ENCODE data around the gene GSK3A.

GSK3A gene

DNA sequence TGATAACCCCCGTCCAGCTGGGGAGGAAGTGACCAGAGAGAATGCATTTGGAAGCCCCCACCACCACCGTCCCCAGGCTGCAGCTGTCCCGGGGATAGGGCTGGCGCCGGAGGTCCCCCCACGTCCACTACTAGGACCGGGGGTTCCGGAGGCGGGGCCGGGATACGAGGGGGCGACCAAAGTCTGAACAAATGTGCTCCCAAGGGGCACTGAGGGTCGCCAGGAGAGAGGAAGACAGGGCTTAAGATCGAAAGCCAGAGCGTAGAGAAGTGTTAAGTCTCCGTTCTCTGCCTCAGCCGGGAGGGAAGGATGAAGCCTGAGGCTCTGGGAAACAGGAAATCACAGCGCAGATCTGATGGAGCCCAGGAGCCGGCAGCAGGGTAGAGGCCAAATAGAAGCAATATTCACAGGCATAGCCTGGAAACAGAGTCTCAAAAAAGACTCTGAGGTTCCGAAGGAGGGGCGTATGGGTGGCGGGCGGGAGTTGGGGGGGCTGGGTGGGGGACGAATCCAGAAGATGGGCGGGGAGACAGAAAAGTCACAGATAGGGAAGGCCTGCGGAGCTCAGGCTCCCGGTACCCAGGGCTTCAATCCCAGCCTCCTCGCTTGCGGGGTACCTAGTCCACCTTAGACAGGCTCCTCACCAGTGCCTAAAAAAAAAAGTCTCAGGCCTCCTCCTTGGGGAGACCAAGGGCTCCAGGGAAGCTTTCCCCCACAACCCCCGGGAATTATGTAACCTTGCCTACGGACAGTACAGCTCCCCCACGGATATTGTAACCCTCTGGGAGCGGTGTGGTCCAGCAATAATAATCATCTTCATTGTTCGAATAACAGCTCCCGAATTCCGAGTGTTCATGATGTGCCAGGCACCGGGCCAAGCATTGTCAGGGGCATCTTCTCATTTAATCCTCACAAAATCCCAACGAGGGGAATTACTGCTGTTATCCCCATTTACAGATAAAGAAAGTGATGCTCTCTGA, 13.7 kb upstream of the GSK3A start:
- FAIRE-seq, result no peak
- DNase-seq (ENCODE audit: insufficient read length, low spot score), result no peak
- TF ChIP-seq SPI1 (IDR thresholded peaks at IDR 0.05; ENCODE audit: low read depth, low read length) (0 out of 2 replicates have a peak, but pooled peaks have one; percentile 15), TAF1 (IDR thresholded peaks at IDR 0.05; ENCODE audit: low read depth, low read length) (no peak)

DNA sequence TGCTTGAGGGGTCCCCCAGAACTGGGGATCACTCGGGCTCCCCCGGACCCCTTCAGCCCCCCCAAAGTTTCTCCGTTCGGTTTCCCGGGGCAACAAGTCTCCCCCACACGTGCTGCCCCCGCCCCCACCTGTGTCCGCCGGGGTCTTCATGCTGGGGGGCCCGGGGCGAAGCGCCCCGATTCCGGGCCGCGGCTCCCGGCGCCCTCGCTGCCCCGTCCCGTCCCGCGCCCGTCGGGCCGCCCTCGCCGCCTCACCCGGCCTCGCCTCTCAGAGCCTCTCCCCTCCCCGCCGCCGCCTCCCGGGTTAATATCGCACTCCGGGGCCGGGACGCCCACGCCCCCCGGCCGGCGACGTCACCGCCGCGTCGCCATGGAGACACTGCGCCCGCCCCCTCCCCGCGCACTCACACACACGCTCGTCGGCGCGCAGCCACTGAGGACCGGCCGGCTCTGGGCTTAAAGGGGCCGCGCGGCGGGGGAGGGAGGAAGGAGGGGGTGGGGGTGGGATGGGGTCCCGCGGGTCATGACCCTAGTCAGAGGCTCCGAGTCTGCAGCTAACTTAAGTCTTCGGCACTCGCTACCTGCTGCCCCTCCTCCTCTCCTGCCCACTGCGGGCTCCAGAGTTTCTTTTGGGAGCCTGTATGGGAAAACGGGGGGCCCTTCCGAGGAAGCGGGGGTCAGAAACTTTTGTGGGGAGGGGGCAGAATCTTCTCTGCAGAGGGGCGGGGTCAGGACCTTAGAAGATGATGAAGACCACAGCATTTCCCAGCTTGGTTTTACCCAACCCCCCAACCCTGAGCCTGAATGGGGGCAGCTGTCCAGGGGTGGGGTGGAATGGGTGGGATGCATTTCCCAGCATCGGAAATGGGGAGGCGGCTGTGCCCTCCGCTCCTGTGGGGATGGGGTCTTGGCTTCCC, 12.7 kb upstream of the GSK3A start, which contains the start of gene ERF:
ERF (minus strand) TSS at position 279 of the 916 bp plus-strand sequence; CDS start at position 150, 129 bp downstream.
- peak; percentile 99 for FAIRE-seq
- peak; percentile 43 for TF ChIP-seq PAX5 (IDR thresholded peaks at IDR 0.05; ENCODE audit: insufficient read depth, low read length, severe bottlenecking)
- TF ChIP-seq SPI1 (IDR thresholded peaks at IDR 0.05; ENCODE audit: low read depth, low read length), result no peak
- peak; percentile 43; the same call in 1 of the 2 replicates for TF ChIP-seq POLR2A (IDR thresholded peaks at IDR 0.05; ENCODE audit: low read depth, low read length)
- no peak for TF ChIP-seq POU2F2 (IDR thresholded peaks at IDR 0.05; ENCODE audit: low read depth, low read length)
- TF ChIP-seq TAF1 (IDR thresholded peaks at IDR 0.05; ENCODE audit: low read depth, low read length), result no peak
- TF ChIP-seq POLR2AphosphoS5 (IDR thresholded peaks at IDR 0.05; ENCODE audit: low read depth, low read length), result no peak

DNA sequence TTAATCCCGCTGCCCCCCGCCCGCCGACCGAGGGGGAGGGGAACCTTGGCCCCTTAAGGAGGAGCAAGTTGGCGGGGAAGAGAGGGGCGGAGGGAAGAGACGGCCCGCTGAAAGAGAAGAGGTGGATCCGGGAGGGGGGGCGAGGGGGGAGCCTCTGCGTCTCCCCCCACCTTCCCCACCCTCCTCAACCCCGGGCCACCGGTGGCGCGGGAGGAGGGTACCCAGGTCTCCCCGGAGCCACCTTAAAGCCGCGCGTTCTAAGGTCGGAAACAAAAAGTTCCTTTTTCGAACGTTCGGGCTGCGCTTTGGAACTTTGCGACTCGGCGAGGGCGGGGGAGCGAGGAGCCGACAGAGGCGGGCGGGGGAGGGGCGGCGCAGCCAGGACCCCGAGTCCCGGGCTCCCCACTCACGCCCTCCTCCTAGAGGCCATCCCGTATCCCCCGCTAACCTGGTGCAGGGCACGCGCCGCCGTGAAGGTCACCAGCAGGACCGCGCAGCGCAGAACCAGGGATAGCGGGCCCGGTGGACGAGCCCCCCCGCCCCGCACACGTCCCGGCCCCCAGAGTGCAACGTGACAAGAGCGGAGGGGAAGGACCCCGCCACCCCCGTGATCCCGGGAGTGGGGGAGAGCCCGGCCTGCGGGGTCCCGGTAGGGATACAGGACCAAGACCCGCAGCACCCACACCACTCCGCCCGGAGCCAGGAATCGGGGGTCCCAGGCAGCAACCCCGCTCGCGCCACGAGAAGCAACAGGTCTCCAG, 11.9 kb upstream of the GSK3A start:
- TF ChIP-seq POLR2A (IDR thresholded peaks at IDR 0.05; ENCODE audit: low read depth, low read length) (no peak), POU2F2 (IDR thresholded peaks at IDR 0.05; ENCODE audit: low read depth, low read length) (no peak), POLR2AphosphoS5 (IDR thresholded peaks at IDR 0.05; ENCODE audit: low read depth, low read length) (no peak), PAX5 (IDR thresholded peaks at IDR 0.05; ENCODE audit: insufficient read depth, low read length, severe bottlenecking) (no peak), SPI1 (IDR thresholded peaks at IDR 0.05; ENCODE audit: low read depth, low read length) (no peak), TAF1 (IDR thresholded peaks at IDR 0.05; ENCODE audit: low read depth, low read length) (no peak)
- peak; percentile 77 for FAIRE-seq
- peak; percentile 65 for DNase-seq (ENCODE audit: insufficient read length, low spot score)

More for the DNA sequence above, 12.7 kb upstream of the GSK3A start, which contains the start of gene ERF:
- peak; percentile 98 for DNase-seq (ENCODE audit: insufficient read length, low spot score)

DNA sequence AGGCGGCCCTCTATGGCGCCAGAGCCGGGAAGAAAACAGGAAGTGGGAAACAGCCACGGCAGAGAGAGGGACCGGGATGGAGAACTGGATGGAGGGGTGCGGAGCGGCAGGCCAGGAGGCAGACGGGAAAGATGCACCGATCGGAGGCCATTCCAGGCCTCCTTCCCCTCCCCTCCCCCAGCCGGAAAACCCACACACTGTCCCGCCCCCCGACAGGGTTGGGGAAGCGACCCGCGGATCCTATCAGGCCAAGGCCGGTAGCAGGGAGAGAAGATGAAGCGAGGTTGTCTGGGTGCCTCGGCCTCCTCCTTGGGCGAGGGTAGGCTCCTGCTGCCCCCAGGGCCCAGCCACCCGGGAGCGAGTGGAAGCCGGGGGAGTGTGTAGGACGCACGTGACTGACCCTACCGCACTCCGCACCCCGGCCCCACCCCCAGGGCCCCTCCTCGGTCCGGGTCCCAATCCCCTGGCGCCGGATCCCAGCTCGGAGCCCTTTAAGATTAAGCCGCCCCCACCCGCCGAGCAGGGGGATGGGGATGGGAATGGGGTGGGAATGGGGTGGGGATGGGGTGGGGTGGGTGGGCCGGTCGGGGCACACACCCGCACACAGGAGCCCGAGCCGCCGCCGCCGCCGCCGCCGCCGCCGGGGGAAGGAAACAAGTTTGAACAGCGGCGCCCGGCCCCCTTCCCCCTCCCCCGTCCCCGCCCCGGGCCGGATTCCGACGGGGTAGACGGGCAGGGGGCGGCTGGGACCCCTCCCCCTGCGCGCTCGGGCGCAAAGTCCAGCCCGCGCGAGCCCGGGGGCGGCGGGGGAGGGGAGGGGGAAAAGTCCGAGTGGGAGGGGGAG, 11.1 kb upstream of the GSK3A start:
- DNase-seq (ENCODE audit: insufficient read length, low spot score) (peak; percentile 78), FAIRE-seq (peak; percentile 88)
- TF ChIP-seq POU2F2 (IDR thresholded peaks at IDR 0.05; ENCODE audit: low read depth, low read length) (no peak), PAX5 (IDR thresholded peaks at IDR 0.05; ENCODE audit: insufficient read depth, low read length, severe bottlenecking) (no peak), TAF1 (IDR thresholded peaks at IDR 0.05; ENCODE audit: low read depth, low read length) (no peak), POLR2AphosphoS5 (IDR thresholded peaks at IDR 0.05; ENCODE audit: low read depth, low read length) (peak; percentile 40; the same call in 1 of the 2 replicates), POLR2A (IDR thresholded peaks at IDR 0.05; ENCODE audit: low read depth, low read length) (no peak), SPI1 (IDR thresholded peaks at IDR 0.05; ENCODE audit: low read depth, low read length) (peak; percentile 88)

DNA sequence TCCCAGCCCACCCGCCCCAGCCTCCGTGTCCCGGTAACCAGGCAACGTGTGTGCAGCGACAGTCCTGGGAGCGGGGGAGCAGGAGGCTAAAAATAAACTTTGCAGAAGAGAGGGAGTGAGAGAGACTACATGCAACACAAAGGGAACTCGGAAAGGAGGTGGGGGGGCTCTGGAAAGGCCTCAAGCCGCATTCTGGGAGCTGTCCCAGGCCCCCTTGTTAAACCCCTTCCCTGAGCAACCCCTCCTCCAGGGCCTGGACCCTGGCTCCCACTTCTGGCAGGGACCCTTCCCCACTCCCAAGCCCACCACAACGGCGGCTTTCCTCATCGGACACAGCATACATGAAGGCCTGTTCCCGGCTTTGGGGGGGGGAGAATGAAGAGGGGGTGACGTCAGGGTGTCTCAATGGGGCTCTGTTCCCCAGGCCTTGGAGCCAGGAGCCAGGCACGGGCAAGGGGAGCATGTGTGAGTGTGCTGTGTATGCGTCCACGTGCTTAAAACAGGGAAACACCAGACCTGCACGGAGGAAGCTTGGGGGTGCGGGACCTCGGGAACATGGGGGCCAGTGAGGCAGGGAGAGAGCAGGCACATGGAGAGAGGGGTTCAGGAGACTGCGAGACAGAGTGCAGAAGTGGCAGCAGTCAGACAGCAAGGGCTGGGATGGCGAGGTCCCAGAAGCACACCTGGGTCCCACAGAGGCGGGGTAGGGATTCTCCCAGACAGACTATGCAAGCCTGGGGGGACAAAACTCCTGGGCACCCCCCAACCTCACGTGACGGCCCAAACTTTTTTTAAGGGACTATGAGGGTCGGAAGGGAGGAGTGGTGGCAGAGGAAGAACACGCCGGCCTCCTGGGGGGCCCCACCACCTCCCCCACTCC, 10.2 kb upstream of the GSK3A start:
- peak; percentile 9 for FAIRE-seq
- 0 out of 2 replicates have a peak, but pooled peaks have one; percentile 8 for TF ChIP-seq POU2F2 (IDR thresholded peaks at IDR 0.05; ENCODE audit: low read depth, low read length)
- no peak for TF ChIP-seq PAX5 (IDR thresholded peaks at IDR 0.05; ENCODE audit: insufficient read depth, low read length, severe bottlenecking)
- no peak for DNase-seq (ENCODE audit: insufficient read length, low spot score)

DNA sequence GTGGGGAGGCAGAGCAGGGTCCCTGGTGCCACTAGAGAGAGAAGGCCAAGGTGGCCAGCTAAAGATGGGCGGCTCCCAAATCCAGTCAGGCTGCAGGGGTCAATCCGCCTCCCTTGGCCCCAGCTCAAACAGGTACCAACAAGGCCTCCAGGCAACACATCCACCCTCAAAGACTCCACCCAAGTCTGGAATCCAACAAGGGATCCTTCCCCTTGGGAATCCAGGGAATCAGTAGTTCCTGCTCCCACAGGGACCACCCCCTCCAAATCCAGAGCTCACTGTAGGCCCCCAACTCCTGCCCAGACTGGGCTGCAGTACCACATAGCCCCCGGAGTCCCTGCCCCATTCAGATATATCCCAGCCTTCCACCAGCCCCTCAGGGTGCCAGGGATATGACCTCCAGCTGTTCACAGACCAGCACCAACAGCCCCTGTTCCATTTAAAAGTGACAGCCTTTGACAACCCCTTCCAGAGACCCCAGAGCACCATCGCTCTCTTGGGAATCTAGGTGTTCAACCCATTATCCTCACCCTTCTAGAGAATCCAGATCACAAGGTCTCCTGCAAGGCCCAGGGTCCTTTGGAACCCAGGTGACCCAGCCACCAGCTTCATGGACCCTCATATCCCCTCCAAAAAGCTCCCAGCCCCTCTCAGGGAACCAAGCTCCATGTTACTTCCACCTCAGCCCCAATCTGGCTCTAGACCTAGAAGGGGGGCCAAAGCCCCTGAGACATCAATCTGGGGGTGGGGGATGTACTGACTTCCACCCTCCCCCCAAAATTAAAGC, 9.4 kb upstream of the GSK3A start:
- TF ChIP-seq TAF1 (IDR thresholded peaks at IDR 0.05; ENCODE audit: low read depth, low read length) (no peak), POLR2A (IDR thresholded peaks at IDR 0.05; ENCODE audit: low read depth, low read length) (no peak), SPI1 (IDR thresholded peaks at IDR 0.05; ENCODE audit: low read depth, low read length) (no peak), POU2F2 (IDR thresholded peaks at IDR 0.05; ENCODE audit: low read depth, low read length) (no peak), POLR2AphosphoS5 (IDR thresholded peaks at IDR 0.05; ENCODE audit: low read depth, low read length) (no peak), PAX5 (IDR thresholded peaks at IDR 0.05; ENCODE audit: insufficient read depth, low read length, severe bottlenecking) (no peak)
- FAIRE-seq, result peak; percentile 35

More for the DNA sequence above, 9.4 kb upstream of the GSK3A start:
- DNase-seq (ENCODE audit: insufficient read length, low spot score), result no peak

Data from GM12891 (cell line).